HEK293 (cell line): ENCODE results near the gene GMPPA.

Source experiments
- MZF1 ChIP-seq: fragments of 450-650 bp; formaldehyde crosslinking; IDR thresholded peaks from 2 replicates; pipeline ENCODE4 v1.5.1; 2017; ENCODE audit warnings: missing biosample characterization, missing genetic modification characterization, borderline replicate concordance
- REST ChIP-seq: fragments of 450-650 bp; formaldehyde crosslinking; IDR thresholded peaks from 2 replicates; pipeline ENCODE4 v1.5.1; 2016; ENCODE audit warnings: missing biosample characterization, missing genetic modification characterization
- ZBTB20 ChIP-seq: fragments of 450-650 bp; formaldehyde crosslinking; IDR thresholded peaks from 2 replicates; pipeline ENCODE4 v1.5.1; 2016; ENCODE audit warnings: missing biosample characterization, missing genetic modification characterization
- ZBTB21 ChIP-seq: fragments of 450-650 bp; formaldehyde crosslinking; IDR thresholded peaks from 2 replicates; pipeline ENCODE4 v1.5.1; 2017; ENCODE audit warnings: missing biosample characterization, missing genetic modification characterization
- ZBTB6 ChIP-seq: fragments of 450-650 bp; formaldehyde crosslinking; IDR thresholded peaks from 2 replicates; pipeline ENCODE4 v1.5.1; 2017; ENCODE audit warnings: missing biosample characterization, missing genetic modification characterization
- ZNF423 ChIP-seq: fragments of 450-650 bp; formaldehyde crosslinking; IDR thresholded peaks from 2 replicates; pipeline ENCODE4 v1.5.1; 2016; ENCODE audit warnings: missing biosample characterization, missing genetic modification characterization
- ZNF473 ChIP-seq: fragments of 450-650 bp; formaldehyde crosslinking; IDR thresholded peaks from 2 replicates; pipeline ENCODE4 v1.5.1; 2017; ENCODE audit warnings: missing biosample characterization, missing genetic modification characterization
- ZSCAN30 ChIP-seq: fragments of 450-650 bp; IDR thresholded peaks from 2 replicates; pipeline ENCODE4 v1.5.1; 2018; ENCODE audit warnings: missing biosample characterization, mild to moderate bottlenecking, missing genetic modification characterization, moderate library complexity
- TF ChIP-seq, protein P1 (sequence below): fragments of 450-650 bp; formaldehyde crosslinking; IDR thresholded peaks from 2 replicates; pipeline ENCODE4 v1.5.1; 2016; ENCODE audit warnings: missing biosample characterization, missing genetic modification characterization
- TF ChIP-seq, protein P2 (sequence below): fragments of 450-650 bp; formaldehyde crosslinking; IDR thresholded peaks from 2 replicates; pipeline ENCODE4 v1.5.1; 2016; ENCODE audit warnings: missing biosample characterization, missing genetic modification characterization, low read depth

- TF ChIP-seq, protein P1, sequence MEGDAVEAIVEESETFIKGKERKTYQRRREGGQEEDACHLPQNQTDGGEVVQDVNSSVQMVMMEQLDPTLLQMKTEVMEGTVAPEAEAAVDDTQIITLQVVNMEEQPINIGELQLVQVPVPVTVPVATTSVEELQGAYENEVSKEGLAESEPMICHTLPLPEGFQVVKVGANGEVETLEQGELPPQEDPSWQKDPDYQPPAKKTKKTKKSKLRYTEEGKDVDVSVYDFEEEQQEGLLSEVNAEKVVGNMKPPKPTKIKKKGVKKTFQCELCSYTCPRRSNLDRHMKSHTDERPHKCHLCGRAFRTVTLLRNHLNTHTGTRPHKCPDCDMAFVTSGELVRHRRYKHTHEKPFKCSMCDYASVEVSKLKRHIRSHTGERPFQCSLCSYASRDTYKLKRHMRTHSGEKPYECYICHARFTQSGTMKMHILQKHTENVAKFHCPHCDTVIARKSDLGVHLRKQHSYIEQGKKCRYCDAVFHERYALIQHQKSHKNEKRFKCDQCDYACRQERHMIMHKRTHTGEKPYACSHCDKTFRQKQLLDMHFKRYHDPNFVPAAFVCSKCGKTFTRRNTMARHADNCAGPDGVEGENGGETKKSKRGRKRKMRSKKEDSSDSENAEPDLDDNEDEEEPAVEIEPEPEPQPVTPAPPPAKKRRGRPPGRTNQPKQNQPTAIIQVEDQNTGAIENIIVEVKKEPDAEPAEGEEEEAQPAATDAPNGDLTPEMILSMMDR (tag by site-specific recombination): no peak
- TF ChIP-seq ZBTB6 (no peak), REST (tag by site-specific recombination) (no peak), ZBTB20 (tag by site-specific recombination) (no peak), ZNF423 (tag by site-specific recombination) (no peak), ZSCAN30 (tag by site-specific recombination) (no peak), ZBTB21 (tag by site-specific recombination) (no peak), MZF1 (tag by site-specific recombination) (no peak), ZNF473 (tag by site-specific recombination) (no peak)
- TF ChIP-seq, protein P2, sequence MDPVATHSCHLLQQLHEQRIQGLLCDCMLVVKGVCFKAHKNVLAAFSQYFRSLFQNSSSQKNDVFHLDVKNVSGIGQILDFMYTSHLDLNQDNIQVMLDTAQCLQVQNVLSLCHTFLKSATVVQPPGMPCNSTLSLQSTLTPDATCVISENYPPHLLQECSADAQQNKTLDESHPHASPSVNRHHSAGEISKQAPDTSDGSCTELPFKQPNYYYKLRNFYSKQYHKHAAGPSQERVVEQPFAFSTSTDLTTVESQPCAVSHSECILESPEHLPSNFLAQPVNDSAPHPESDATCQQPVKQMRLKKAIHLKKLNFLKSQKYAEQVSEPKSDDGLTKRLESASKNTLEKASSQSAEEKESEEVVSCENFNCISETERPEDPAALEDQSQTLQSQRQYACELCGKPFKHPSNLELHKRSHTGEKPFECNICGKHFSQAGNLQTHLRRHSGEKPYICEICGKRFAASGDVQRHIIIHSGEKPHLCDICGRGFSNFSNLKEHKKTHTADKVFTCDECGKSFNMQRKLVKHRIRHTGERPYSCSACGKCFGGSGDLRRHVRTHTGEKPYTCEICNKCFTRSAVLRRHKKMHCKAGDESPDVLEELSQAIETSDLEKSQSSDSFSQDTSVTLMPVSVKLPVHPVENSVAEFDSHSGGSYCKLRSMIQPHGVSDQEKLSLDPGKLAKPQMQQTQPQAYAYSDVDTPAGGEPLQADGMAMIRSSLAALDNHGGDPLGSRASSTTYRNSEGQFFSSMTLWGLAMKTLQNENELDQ: no peak
Observed at GRCh38 chr2:219451661-219452360, 46.9 kb upstream of the GMPPA start.
